ENCODE measurements around the gene DDX43. TPM values are rescaled to one million over a fixed set of nuclear protein-coding genes. Genes with fewer than 3 reads are reported as not detected.
A peak's percentile ranks its signal among the peaks of the same experiment; 100 is the strongest.
"Not testable (repeated sequence)": the region's sequence is repeated elsewhere in the genome, so short reads cannot be mapped to it uniquely, and the experiment has no call there.

Gene DDX43
- total and polyA plus RNA-seq, 7 experiments from 2014 or later = 0.29 to 2.4 (median 0.43) TPM; not detected in 1

DNA sequence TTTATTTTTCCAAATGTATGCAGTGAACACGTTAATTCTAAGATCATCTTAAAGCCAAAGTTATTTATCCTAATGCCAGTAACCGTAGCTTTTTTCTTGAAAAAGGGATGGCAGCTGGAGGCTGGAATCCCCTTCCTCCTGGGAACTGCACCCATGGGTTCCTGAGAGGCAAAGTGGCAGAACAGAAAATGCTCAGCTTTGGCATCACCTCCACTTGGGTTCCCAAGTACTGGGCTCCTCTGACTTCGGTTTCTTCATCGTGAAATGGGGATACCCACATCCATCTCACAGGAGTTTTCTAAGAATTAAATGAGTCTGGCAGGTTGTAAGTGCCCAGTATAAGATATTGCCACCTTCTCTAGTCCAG is 6.2 kb upstream of the DDX43 start:
- Histone ChIP-seq H3K27me3 (ENCODE audit: control insufficient read depth in 2 of 2, insufficient read depth in 2 of 2, low read length in 2 of 2) (no peaks in the 10 kb centered on the region), H3K27ac (ENCODE audit: low read depth, low read length) (no peak overlapping the region), H3K4me3 (ENCODE audit: low read length) (peak overlapping the region; percentile 73), H3K36me3 (ENCODE audit: control insufficient read depth in 2 of 3, insufficient read depth in 3 of 3, low read length in 3 of 3) (no peaks in the 10 kb centered on the region), H3K4me1 (ENCODE audit: control insufficient read depth in 2 of 2, insufficient read depth in 2 of 2, low read length in 2 of 2) (peaks cover 0 to 7% of the 10 kb centered on the region in 2 donors), H3K9me3 (ENCODE audit: control insufficient read depth in 2 of 3, low read length in 3 of 3) (no peaks in the 10 kb centered on the region)
- POLR2A ChIA-PET = interaction anchor here (0.6 to 1.3 kb wide), 2 partner anchors 73 to 774 kb away, joined by 4 to 7 read pairs; partner anchors contain the start of gene MTO1
- intact Hi-C loops (cut with micrococcal nuclease) = loop anchor here (2.0 to 10.0 kb wide), 4 partner anchors 34 to 104 kb away; partner anchors contain the start of gene CGAS (in 1 of the 2)
- peaks cover 0 to 7% (median 0%) of the 10 kb centered on the region in 5 donors for H3K36me3 Mint-ChIP-seq
- peaks cover 0 to 6% (median 5%) of the 10 kb centered on the region in 5 donors for H3K27me3 Mint-ChIP-seq
- ATAC-seq (peak; percentile 21), DNase-seq (no peak)
- H3K4me3 Mint-ChIP-seq = peak overlapping the region; percentile 73 to 87 (median 81)
- H3K9me3 Mint-ChIP-seq = peaks cover 0 to 3% (median 0%) of the 10 kb centered on the region in 11 donors
- peak overlapping the region in 1 of 9 donors; percentile 85 for H3K27ac Mint-ChIP-seq
- CTCF ChIA-PET = interaction anchor here (0.9 to 1.2 kb wide), 2 partner anchors 73 to 977 kb away, joined by 3 read pairs; partner anchors contain the start of gene MTO1
- H3K4me1 Mint-ChIP-seq = peaks cover 0 to 36% (median 5%) of the 10 kb centered on the region in 7 donors

DNA sequence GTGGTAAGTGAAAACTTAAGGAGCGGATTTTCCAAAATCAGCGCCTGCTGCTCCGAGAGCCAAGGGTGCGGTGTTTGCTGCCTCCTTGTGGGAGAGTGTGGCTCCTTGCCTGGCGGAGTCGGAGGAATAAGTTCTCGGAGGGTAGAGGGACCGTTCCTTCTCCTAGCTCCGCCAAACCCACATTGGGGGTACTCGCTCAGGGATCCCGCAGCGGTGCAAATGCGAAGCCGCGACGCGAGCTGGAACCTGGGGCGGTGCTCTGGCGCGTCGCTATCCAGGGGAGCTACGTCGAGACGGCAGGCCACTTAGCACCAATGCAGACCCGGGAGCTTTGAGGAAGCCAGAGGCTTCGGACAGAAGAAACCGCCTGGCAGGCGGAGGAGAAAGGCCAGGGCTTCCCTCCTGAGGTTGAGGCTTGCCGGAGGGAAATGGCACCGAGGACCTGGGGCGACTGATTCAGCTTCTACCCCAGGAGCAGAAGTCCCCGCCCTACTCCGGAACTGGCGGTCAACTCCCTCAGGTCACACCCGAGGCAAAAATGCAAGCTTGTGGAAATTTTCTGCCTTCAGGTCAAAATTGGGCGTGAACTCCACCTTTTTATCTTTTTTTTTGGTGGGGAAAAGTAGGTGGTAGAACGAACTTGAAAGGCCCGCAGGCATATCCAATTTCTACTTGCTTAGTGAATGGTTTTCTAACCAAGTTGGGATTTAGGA is 5.7 kb upstream of the DDX43 start:
- ChIA-PET CTCF (interaction anchor here (0.6 to 1.2 kb wide), 3 partner anchors 72 to 977 kb away, joined by 3 read pairs; partner anchors contain the start of gene MTO1), POLR2A (interaction anchor here (0.6 to 1.3 kb wide), 2 partner anchors 73 to 1855 kb away, joined by 3 to 7 read pairs; partner anchors contain the start of gene MTO1)
- H3K27me3 ChIP-seq (ENCODE audit: control insufficient read depth in 2 of 2, insufficient read depth in 2 of 2, low read length in 2 of 2) = no peaks in the 10 kb centered on the region
- DNase-seq = peak in 7 of 9 donors; percentile 4 to 63 (median 13)
- H3K4me1 ChIP-seq (ENCODE audit: control insufficient read depth in 2 of 2, insufficient read depth in 2 of 2, low read length in 2 of 2) = peaks cover 0 to 7% of the 10 kb centered on the region in 2 donors
- peak overlapping the region; percentile 73 to 87 (median 81) for H3K4me3 Mint-ChIP-seq
- peak; percentile 81 for ATAC-seq
- H3K9me3 ChIP-seq (ENCODE audit: control insufficient read depth in 2 of 3, low read length in 3 of 3) = no peaks in the 10 kb centered on the region
- H3K9me3 Mint-ChIP-seq = peaks cover 0 to 3% (median 0%) of the 10 kb centered on the region in 11 donors
- H3K36me3 Mint-ChIP-seq = peaks cover 0 to 11% (median 0%) of the 10 kb centered on the region in 5 donors
- no peaks in the 10 kb centered on the region for H3K36me3 ChIP-seq (ENCODE audit: control insufficient read depth in 2 of 3, insufficient read depth in 3 of 3, low read length in 3 of 3)
- H3K27me3 Mint-ChIP-seq = peaks cover 0 to 6% (median 5%) of the 10 kb centered on the region in 5 donors
- intact Hi-C loops (cut with micrococcal nuclease) = loop anchor here (2.0 to 10.0 kb wide), 4 partner anchors 34 to 104 kb away; partner anchors contain the start of gene CGAS (in 1 of the 2)
- H3K4me1 Mint-ChIP-seq = peaks cover 0 to 36% (median 5%) of the 10 kb centered on the region in 7 donors
- peak overlapping the region; percentile 73 for H3K4me3 ChIP-seq (ENCODE audit: low read length)
- peak overlapping the region in 2 of 9 donors; percentile 14 to 85 for H3K27ac Mint-ChIP-seq
- H3K27ac ChIP-seq (ENCODE audit: low read depth, low read length) = no peak overlapping the region

- H3K27ac Mint-ChIP-seq = peak overlapping the region in 1 of 9 donors; percentile 20
Observed at GRCh38 chr6:73389854-73390253, 4.8 kb upstream of the DDX43 start.

DNA sequence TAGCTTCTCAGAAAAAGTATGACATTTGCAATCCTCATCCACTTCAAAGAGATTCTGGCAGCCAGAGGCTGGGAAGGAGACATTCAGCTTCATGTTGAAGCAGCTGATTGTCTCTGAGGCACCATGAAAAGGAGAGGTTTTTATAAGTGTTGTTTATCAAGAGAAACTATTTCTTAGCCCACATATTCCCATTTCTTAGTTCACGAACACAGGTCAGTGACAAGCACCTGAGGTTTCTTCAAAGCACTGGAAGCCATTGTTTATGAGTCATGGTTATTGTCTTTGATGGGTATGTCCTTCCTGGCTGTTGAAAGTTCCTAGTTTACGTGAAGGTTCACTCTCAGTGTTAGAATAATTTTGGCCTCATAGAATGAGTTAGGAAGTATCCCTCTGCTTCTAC is 3.0 kb upstream of the DDX43 start:
- Histone ChIP-seq H3K4me1 (ENCODE audit: control insufficient read depth in 2 of 2, insufficient read depth in 2 of 2, low read length in 2 of 2) (peaks cover 0 to 7% of the 10 kb centered on the region in 2 donors), H3K9me3 (ENCODE audit: control insufficient read depth in 2 of 3, low read length in 3 of 3) (no peaks in the 10 kb centered on the region), H3K4me3 (ENCODE audit: low read length) (no peak overlapping the region), H3K27me3 (ENCODE audit: control insufficient read depth in 2 of 2, insufficient read depth in 2 of 2, low read length in 2 of 2) (no peaks in the 10 kb centered on the region), H3K27ac (ENCODE audit: low read depth, low read length) (no peak overlapping the region), H3K36me3 (ENCODE audit: control insufficient read depth in 2 of 3, insufficient read depth in 3 of 3, low read length in 3 of 3) (no peaks in the 10 kb centered on the region)
- CTCF ChIA-PET = no interaction called here
- peaks cover 0 to 4% (median 0%) of the 10 kb centered on the region in 11 donors for H3K9me3 Mint-ChIP-seq
- H3K27me3 Mint-ChIP-seq = peaks cover 0 to 6% (median 0%) of the 10 kb centered on the region in 5 donors
- H3K36me3 Mint-ChIP-seq = peaks cover 0 to 15% (median 0%) of the 10 kb centered on the region in 5 donors
- peak overlapping the region in 1 of 9 donors; percentile 77 for H3K27ac Mint-ChIP-seq
- intact Hi-C loops (cut with micrococcal nuclease) = no loop called here
- peak overlapping the region in 1 of 10 donors; percentile 37 for H3K4me3 Mint-ChIP-seq
- no peak for DNase-seq
- ATAC-seq = no peak
- H3K4me1 Mint-ChIP-seq = peaks cover 0 to 35% (median 5%) of the 10 kb centered on the region in 7 donors
- POLR2A ChIA-PET = interaction anchor here (0.6 kb wide), 1 partner anchor 96 kb away, joined by 5 read pairs; no protein-coding TSS in a partner anchor

More at GRCh38 chr6:73389854-73390253, 4.8 kb upstream of the DDX43 start:
- Histone ChIP-seq H3K9me3 (ENCODE audit: control insufficient read depth in 2 of 3, low read length in 3 of 3) (no peaks in the 10 kb centered on the region), H3K36me3 (ENCODE audit: control insufficient read depth in 2 of 3, insufficient read depth in 3 of 3, low read length in 3 of 3) (no peaks in the 10 kb centered on the region), H3K4me3 (ENCODE audit: low read length) (no peak overlapping the region), H3K4me1 (ENCODE audit: control insufficient read depth in 2 of 2, insufficient read depth in 2 of 2, low read length in 2 of 2) (peaks cover 0 to 7% of the 10 kb centered on the region in 2 donors), H3K27me3 (ENCODE audit: control insufficient read depth in 2 of 2, insufficient read depth in 2 of 2, low read length in 2 of 2) (no peaks in the 10 kb centered on the region), H3K27ac (ENCODE audit: low read depth, low read length) (no peak overlapping the region)
- Mint-ChIP-seq H3K9me3 (peaks cover 0 to 2% (median 0%) of the 10 kb centered on the region in 11 donors), H3K36me3 (peaks cover 0 to 13% (median 0%) of the 10 kb centered on the region in 5 donors), H3K27me3 (peaks cover 0 to 6% (median 0%) of the 10 kb centered on the region in 5 donors), H3K4me1 (peaks cover 0 to 37% (median 5%) of the 10 kb centered on the region in 7 donors), H3K4me3 (peak overlapping the region in 3 of 10 donors; percentile 73 to 83 (median 81))
- ChIA-PET CTCF (interaction anchor here (0.7 kb wide), 1 partner anchor 1851 kb away, joined by 6 read pairs; no protein-coding TSS in a partner anchor), POLR2A (interaction anchor here (0.7 kb wide), 1 partner anchor 103 kb away, joined by 3 read pairs; no protein-coding TSS in a partner anchor)
- no peak for ATAC-seq
- intact Hi-C loops (cut with micrococcal nuclease) = loop anchor here (2.0 to 10.0 kb wide), 4 partner anchors 33 to 105 kb away; partner anchors contain the start of gene CGAS (in 1 of the 2)
- no peak for DNase-seq

GRCh38 chr6:73392188-73392587 is 2.4 kb upstream of the DDX43 start:
- H3K27me3 ChIP-seq (ENCODE audit: control insufficient read depth in 2 of 2, insufficient read depth in 2 of 2, low read length in 2 of 2); H3K27ac Mint-ChIP-seq; DNase-seq; H3K4me3 Mint-ChIP-seq; H3K27me3 Mint-ChIP-seq; POLR2A ChIA-PET; H3K36me3 ChIP-seq (ENCODE audit: control insufficient read depth in 2 of 3, insufficient read depth in 3 of 3, low read length in 3 of 3); ATAC-seq; H3K27ac ChIP-seq (ENCODE audit: low read depth, low read length); H3K9me3 ChIP-seq (ENCODE audit: control insufficient read depth in 2 of 3, low read length in 3 of 3); H3K4me1 ChIP-seq (ENCODE audit: control insufficient read depth in 2 of 2, insufficient read depth in 2 of 2, low read length in 2 of 2); H3K9me3 Mint-ChIP-seq; CTCF ChIA-PET; intact Hi-C loops (cut with micrococcal nuclease); H3K4me3 ChIP-seq (ENCODE audit: low read length): not testable (repeated sequence)
- Mint-ChIP-seq H3K36me3 (peaks cover 0 to 15% (median 0%) of the 10 kb centered on the region in 5 donors), H3K4me1 (peaks cover 0 to 35% (median 5%) of the 10 kb centered on the region in 7 donors)

DNA sequence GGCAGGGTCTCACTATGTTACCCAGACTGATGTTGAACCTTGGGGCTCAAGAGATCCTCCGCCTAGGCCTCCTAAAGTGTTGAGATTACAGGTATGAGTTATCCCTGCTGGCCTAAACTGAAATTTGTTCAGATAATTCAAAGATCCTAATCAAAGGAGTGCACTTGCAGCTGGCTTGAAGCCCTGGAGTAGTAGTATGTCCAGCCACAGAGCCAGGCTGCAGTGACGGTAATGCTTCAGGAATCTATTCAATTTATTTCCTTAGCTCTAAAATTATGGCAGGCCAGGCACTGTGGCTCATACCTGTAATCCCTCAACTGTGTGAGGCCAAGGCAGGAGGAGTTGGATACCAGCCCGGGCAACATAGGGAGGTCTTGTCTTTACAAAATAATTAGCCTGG is 1.4 kb upstream of the DDX43 start:
- Histone ChIP-seq H3K27ac (ENCODE audit: low read depth, low read length) (no peak overlapping the region), H3K9me3 (ENCODE audit: control insufficient read depth in 2 of 3, low read length in 3 of 3) (no peaks in the 10 kb centered on the region), H3K36me3 (ENCODE audit: control insufficient read depth in 2 of 3, insufficient read depth in 3 of 3, low read length in 3 of 3) (no peaks in the 10 kb centered on the region), H3K4me1 (ENCODE audit: control insufficient read depth in 2 of 2, insufficient read depth in 2 of 2, low read length in 2 of 2) (peaks cover 0 to 7% of the 10 kb centered on the region in 2 donors), H3K4me3 (ENCODE audit: low read length) (no peak overlapping the region), H3K27me3 (ENCODE audit: control insufficient read depth in 2 of 2, insufficient read depth in 2 of 2, low read length in 2 of 2) (no peaks in the 10 kb centered on the region)
- Mint-ChIP-seq H3K27ac (no peak overlapping the region), H3K36me3 (peaks cover 0 to 15% (median 0%) of the 10 kb centered on the region in 5 donors), H3K4me1 (peaks cover 0 to 35% (median 5%) of the 10 kb centered on the region in 7 donors), H3K9me3 (peaks cover 0 to 4% (median 0%) of the 10 kb centered on the region in 11 donors), H3K4me3 (peak overlapping the region in 1 of 10 donors; percentile 47), H3K27me3 (peaks cover 0 to 6% (median 0%) of the 10 kb centered on the region in 5 donors)
- intact Hi-C loops (cut with micrococcal nuclease) = no loop called here
- POLR2A ChIA-PET = no interaction called here
- CTCF ChIA-PET = no interaction called here
- no peak for ATAC-seq
- no peak for DNase-seq
